H9 (cell line): Measurements from ENCODE around the gene SORBS1. TPM values are rescaled to one million over a fixed set of nuclear protein-coding genes. Genes with fewer than 3 reads are reported as not detected.

Experiments used
- DNase-seq: peaks from one replicate; pipeline ENCODE4 v3.0.0-alpha.2; 2017
- H2AFZ ChIP-seq: one replicate; pipeline ENCODE4 v1.6.1; 2013; ENCODE audit warnings: mild to moderate bottlenecking, low read length, control low read depth, moderate library complexity
- H2AK5ac ChIP-seq: 2 replicates; pipeline ENCODE4 v1.6.1; 2013; ENCODE audit warnings: low read length, control low read depth, mixed read lengths; ENCODE audit not compliant: insufficient read length
- H2BK120ac ChIP-seq: one replicate; pipeline ENCODE4 v1.6.1; 2013; ENCODE audit warnings: low read depth, mild to moderate bottlenecking, low read length, control low read depth, inconsistent platforms; ENCODE audit not compliant: poor library complexity, severe bottlenecking
- H2BK12ac ChIP-seq: 2 replicates; pipeline ENCODE4 v1.6.1; 2013; ENCODE audit warnings: low read length, control low read depth, mixed read lengths, low read depth; ENCODE audit not compliant: insufficient read length
- H2BK15ac ChIP-seq: 2 replicates; pipeline ENCODE4 v1.6.1; 2013; ENCODE audit warnings: low read depth, low read length, control low read depth
- H2BK20ac ChIP-seq: one replicate; pipeline ENCODE4 v1.6.1; 2013; ENCODE audit warnings: low read depth, mild to moderate bottlenecking, low read length, control low read depth, inconsistent platforms; ENCODE audit not compliant: poor library complexity, severe bottlenecking
- H2BK5ac ChIP-seq: 2 replicates; pipeline ENCODE4 v1.6.1; 2013; ENCODE audit warnings: low read length, control low read depth, mixed read lengths; ENCODE audit not compliant: insufficient read length
- H3K14ac ChIP-seq: 2 replicates; pipeline ENCODE4 v1.6.1; 2013; ENCODE audit warnings: low read length, control low read depth; ENCODE audit not compliant: insufficient read depth
- H3K18ac ChIP-seq: 2 replicates; pipeline ENCODE4 v1.6.1; 2013; ENCODE audit warnings: low read depth, mild to moderate bottlenecking, mixed read lengths, low read length, control low read depth; ENCODE audit not compliant: insufficient read length
- H3K23ac ChIP-seq: 2 replicates; pipeline ENCODE4 v1.6.1; 2013; ENCODE audit warnings: low read length, control low read depth, mixed read lengths, low read depth; ENCODE audit not compliant: insufficient read length
- H3K23me2 ChIP-seq: 2 replicates; pipeline ENCODE4 v1.6.1; 2013; ENCODE audit warnings: low read depth, mild to moderate bottlenecking, mixed read lengths, low read length, control low read depth; ENCODE audit not compliant: insufficient read length, poor library complexity, severe bottlenecking
- H3K27ac ChIP-seq: 2 replicates; pipeline ENCODE4 v1.5.1; 2013; ENCODE audit warnings: low read length, control low read depth, mixed read lengths, low read depth; ENCODE audit not compliant: insufficient read length
- H3K27me3 ChIP-seq: 2 replicates; pipeline ENCODE4 v1.6.1; 2013; ENCODE audit warnings: low read length, control low read depth, inconsistent platforms; ENCODE audit not compliant: insufficient read depth
- H3K4ac ChIP-seq: 2 replicates; pipeline ENCODE4 v1.6.1; 2013; ENCODE audit warnings: low read depth, mild to moderate bottlenecking, control low read depth, inconsistent platforms, low read length, moderate library complexity
- H3K4me1 ChIP-seq: 2 replicates; pipeline ENCODE4 v1.6.1; 2013; ENCODE audit warnings: low read length, control low read depth, inconsistent platforms; ENCODE audit not compliant: insufficient read depth
- H3K4me2 ChIP-seq: 2 replicates; pipeline ENCODE4 v1.6.1; 2013; ENCODE audit warnings: low read length, control low read depth, mixed read lengths; ENCODE audit not compliant: insufficient read length, insufficient read depth
- H3K56ac ChIP-seq: 2 replicates; pipeline ENCODE4 v1.6.1; 2013; ENCODE audit warnings: low read depth, mild to moderate bottlenecking, mixed read lengths, low read length, control low read depth; ENCODE audit not compliant: insufficient read length
- H3K79me1 ChIP-seq: 2 replicates; pipeline ENCODE4 v1.6.1; 2013; ENCODE audit warnings: low read depth, mild to moderate bottlenecking, moderate library complexity, low read length, control low read depth, inconsistent platforms; ENCODE audit not compliant: insufficient read depth, poor library complexity, severe bottlenecking
- H3K79me2 ChIP-seq: 2 replicates; pipeline ENCODE4 v1.6.1; 2013; ENCODE audit warnings: low read length, control low read depth, inconsistent platforms; ENCODE audit not compliant: insufficient read depth
- H3K9ac ChIP-seq: 2 replicates; pipeline ENCODE4 v1.6.1; 2013; ENCODE audit warnings: low read length, control low read depth, mixed read lengths; ENCODE audit not compliant: insufficient read length; ENCODE audit errors: extremely low read depth
- H3K9me3 ChIP-seq: one replicate; pipeline ENCODE4 v1.6.1; 2013; ENCODE audit warnings: low read depth, low read length, inconsistent platforms; ENCODE audit not compliant: control insufficient read depth
- H3T11ph ChIP-seq: one replicate; pipeline ENCODE4 v1.6.1; 2013; ENCODE audit warnings: mild to moderate bottlenecking, low read length, control low read depth, inconsistent platforms
- H4K20me1 ChIP-seq: one replicate; pipeline ENCODE4 v1.6.1; 2013; ENCODE audit not compliant: control insufficient read depth, insufficient read length, insufficient read depth
- H4K5ac ChIP-seq: 2 replicates; pipeline ENCODE4 v1.6.1; 2013; ENCODE audit warnings: low read depth, mild to moderate bottlenecking, mixed read lengths, low read length, control low read depth; ENCODE audit not compliant: insufficient read length
- H4K8ac ChIP-seq: replicated peaks from 2 replicates; pipeline ENCODE4 v1.6.1; 2013; ENCODE audit warnings: low read length, control low read depth, mixed read lengths, low read depth; ENCODE audit not compliant: insufficient read length
- H4K91ac ChIP-seq: 2 replicates; pipeline ENCODE4 v1.6.1; 2013; ENCODE audit warnings: low read depth, mild to moderate bottlenecking, moderate library complexity, mixed read lengths, low read length, control low read depth; ENCODE audit not compliant: insufficient read length
- H3K27ac Mint-ChIP-seq, 3 experiments: 2 replicates in 2 of 3; 3 replicates in 1 of 3; pipeline ENCODE4 v1.8.0; 2020 to 2021; ENCODE audit warnings: mixed read lengths in 3 of 3, mild to moderate bottlenecking in 1 of 3, moderate library complexity in 1 of 3
- H3K27me3 Mint-ChIP-seq: 2 replicates; pipeline ENCODE4 v1.8.0; 2021; ENCODE audit warnings: low read depth, mild to moderate bottlenecking, moderate library complexity, mixed read lengths
- H3K36me3 Mint-ChIP-seq, 3 experiments: 2 replicates in 2 of 3; 3 replicates in 1 of 3; pipeline ENCODE4 v1.8.0; 2020 to 2021; ENCODE audit warnings: low read depth in 3 of 3, mixed read lengths in 3 of 3; ENCODE audit not compliant: insufficient read depth in 1 of 3
- H3K4me1 Mint-ChIP-seq, 2 experiments: 2 replicates each; pipeline ENCODE4 v1.8.0; 2020; ENCODE audit warnings: mixed read lengths in 2 of 2
- H3K4me3 Mint-ChIP-seq, 2 experiments: 2 replicates in 1 of 2; 3 replicates in 1 of 2; pipeline ENCODE4 v1.8.0; 2020 to 2021; ENCODE audit warnings: mild to moderate bottlenecking in 2 of 2, mixed read lengths in 2 of 2, moderate library complexity in 1 of 2
- H3K9me3 Mint-ChIP-seq, 2 experiments: 2 replicates in 1 of 2; 3 replicates in 1 of 2; pipeline ENCODE4 v1.8.0; 2020; ENCODE audit warnings: mild to moderate bottlenecking in 2 of 2, mixed read lengths in 2 of 2, moderate library complexity in 1 of 2
- WGBS: extraction: QIAGEN DNeasy Blood & Tissue Kit; methylation state at CpG from one replicate; pipeline ENCODE4 v1.1.7; 2013; ENCODE audit warnings: missing lambda C conversion rate, low lambda C conversion rate, mixed read lengths; ENCODE audit not compliant: insufficient read length; ENCODE audit errors: extremely low coverage; 5-methylcytosine and 5-hydroxymethylcytosine counted together
- total RNA-seq: library from RNA; stranded (reverse); gene quantifications from 2 replicates; pipeline ENCODE4 v1.2.1, GENCODE V29; 2021
- TF ChIP-seq, protein P1 (sequence below): fragments of 200-600 bp; sonication (generic); conservative IDR thresholded peaks from 3 replicates; pipeline ENCODE4 v1.8.0; 2021; ENCODE audit warnings: antibody characterized with exemption, mild to moderate bottlenecking

The SORBS1 gene
- total RNA-seq, 1 experiment from 2014 or later = 24.3 TPM

DNA sequence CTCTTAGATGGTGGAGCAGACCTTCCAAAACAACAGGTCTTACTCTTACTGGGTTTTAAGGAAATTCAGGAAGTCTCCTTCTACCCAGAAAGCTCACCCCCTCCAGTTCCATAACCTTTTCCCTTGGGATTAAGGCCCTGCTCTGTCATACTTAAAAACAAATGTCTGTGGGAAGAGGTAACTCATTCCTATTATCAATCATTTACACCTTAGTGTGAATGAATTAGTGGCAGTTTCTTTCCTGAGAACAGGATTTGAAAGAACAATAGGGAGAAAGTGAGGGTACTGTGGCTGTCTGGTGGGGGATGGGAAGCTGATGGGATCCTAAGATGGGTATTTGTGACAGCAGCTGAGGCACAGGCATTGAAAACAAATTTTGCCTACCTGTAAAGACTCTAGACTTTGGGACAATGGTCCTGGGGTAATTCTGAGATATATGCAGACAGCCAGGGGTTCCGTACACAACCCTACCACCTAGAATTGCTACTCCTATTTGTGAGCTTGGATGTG lies 248.1 kb downstream of the SORBS1 start:
- H2BK20ac ChIP-seq = no peak overlapping the region
- H3K4me1 ChIP-seq = peaks cover 19% of the 10 kb centered on the region
- no peak overlapping the region for H4K8ac ChIP-seq
- no peak overlapping the region for H4K5ac ChIP-seq
- no peaks in the 10 kb centered on the region for H3K79me1 ChIP-seq
- H3K4me1 Mint-ChIP-seq = peaks cover 54 to 60% of the 10 kb centered on the region in 2 experiments
- no peak overlapping the region for H3K14ac ChIP-seq
- H3K9ac ChIP-seq = no peak overlapping the region
- no peaks in the 10 kb centered on the region for H3K27me3 ChIP-seq
- H2BK120ac ChIP-seq = no peak overlapping the region
- H3K27ac Mint-ChIP-seq = no peak overlapping the region
- H3K56ac ChIP-seq = no peak overlapping the region
- no peak overlapping the region for H2BK15ac ChIP-seq
- H3K27ac ChIP-seq = no peak overlapping the region
- H3K4me2 ChIP-seq = no peak overlapping the region
- H4K20me1 ChIP-seq = no peaks in the 10 kb centered on the region
- no peak overlapping the region for H2AK5ac ChIP-seq
- H3T11ph ChIP-seq = no peak overlapping the region
- H3K36me3 Mint-ChIP-seq = peaks cover 0 to 5% (median 4%) of the 10 kb centered on the region in 3 experiments; a peak in 3 of 7 replicates
- no peaks in the 10 kb centered on the region for H3K79me2 ChIP-seq
- H3K9me3 ChIP-seq = no peaks in the 10 kb centered on the region
- no peak overlapping the region for H3K18ac ChIP-seq
- no peak overlapping the region for H4K91ac ChIP-seq
- peaks cover 30% of the 10 kb centered on the region for H3K27me3 Mint-ChIP-seq
- H3K4ac ChIP-seq = no peak overlapping the region
- H3K23me2 ChIP-seq = no peaks in the 10 kb centered on the region
- no CpG with 5 or more reads among the region's 1 CpG for WGBS
- TF ChIP-seq, protein P1, sequence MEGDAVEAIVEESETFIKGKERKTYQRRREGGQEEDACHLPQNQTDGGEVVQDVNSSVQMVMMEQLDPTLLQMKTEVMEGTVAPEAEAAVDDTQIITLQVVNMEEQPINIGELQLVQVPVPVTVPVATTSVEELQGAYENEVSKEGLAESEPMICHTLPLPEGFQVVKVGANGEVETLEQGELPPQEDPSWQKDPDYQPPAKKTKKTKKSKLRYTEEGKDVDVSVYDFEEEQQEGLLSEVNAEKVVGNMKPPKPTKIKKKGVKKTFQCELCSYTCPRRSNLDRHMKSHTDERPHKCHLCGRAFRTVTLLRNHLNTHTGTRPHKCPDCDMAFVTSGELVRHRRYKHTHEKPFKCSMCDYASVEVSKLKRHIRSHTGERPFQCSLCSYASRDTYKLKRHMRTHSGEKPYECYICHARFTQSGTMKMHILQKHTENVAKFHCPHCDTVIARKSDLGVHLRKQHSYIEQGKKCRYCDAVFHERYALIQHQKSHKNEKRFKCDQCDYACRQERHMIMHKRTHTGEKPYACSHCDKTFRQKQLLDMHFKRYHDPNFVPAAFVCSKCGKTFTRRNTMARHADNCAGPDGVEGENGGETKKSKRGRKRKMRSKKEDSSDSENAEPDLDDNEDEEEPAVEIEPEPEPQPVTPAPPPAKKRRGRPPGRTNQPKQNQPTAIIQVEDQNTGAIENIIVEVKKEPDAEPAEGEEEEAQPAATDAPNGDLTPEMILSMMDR = no peak
- no peak overlapping the region for H2BK12ac ChIP-seq
- no peak overlapping the region for H3K4me3 Mint-ChIP-seq
- H3K23ac ChIP-seq = no peak overlapping the region
- no peaks in the 10 kb centered on the region for H3K9me3 Mint-ChIP-seq
- no peak overlapping the region for H2AFZ ChIP-seq
- H2BK5ac ChIP-seq = no peak overlapping the region
- no peak for DNase-seq
